Astrocyte (in vitro differentiated cells and primary cell): ENCODE measurements around the gene HJURP.

Experiments
- CTCF ChIP-seq: IDR thresholded peaks from 2 replicates; pipeline ENCODE4 v1.5.1; 2011; ENCODE audit warnings: low read depth, mild to moderate bottlenecking, inconsistent platforms, low read length, moderate library complexity; ENCODE audit not compliant: insufficient read depth
- EZH2 ChIP-seq: IDR thresholded peaks from 2 replicates; pipeline ENCODE4 v1.6.1; 2012; ENCODE audit warnings: mild to moderate bottlenecking, low read length, inconsistent platforms; ENCODE audit not compliant: insufficient read depth

- TF ChIP-seq CTCF: no peak
- no peak for TF ChIP-seq EZH2
Observed at GRCh38 chr2:233817361-233817911, 36.9 kb downstream of the HJURP start.
